HG03575 (cell line): ENCODE measurements around the gene TEX9.
A peak's percentile ranks its signal among the peaks of the same experiment; 100 is the strongest.

Experiments
- ATAC-seq: cut with Tn5 transposase; IDR thresholded peaks from one replicate; pipeline ENCODE4 v1.9.1; 2021; ENCODE audit not compliant: unreplicated experiment, insufficient number of reproducible peaks, low FRiP score; ENCODE audit errors: extremely low read depth

The TEX9 gene

GRCh38 chr15:56425976-56426375 lies 60.8 kb downstream of the TEX9 start:
- ATAC-seq, result no peak

- ATAC-seq, result no peak
Observed at GRCh38 chr15:56428821-56429458, 63.7 kb downstream of the TEX9 start.

- no peak for ATAC-seq
Observed at GRCh38 chr15:56432304-56432703, 67.1 kb downstream of the TEX9 start.

GRCh38 chr15:56440214-56440770 lies 75.1 kb downstream of the TEX9 start:
- no peak for ATAC-seq

- no peak for ATAC-seq
Observed at GRCh38 chr15:56442354-56442753, 77.1 kb downstream of the TEX9 start.

- no peak for ATAC-seq
Observed at GRCh38 chr15:56445746-56446145, 80.5 kb downstream of the TEX9 start.

- no peak for ATAC-seq
Observed at GRCh38 chr15:56454836-56455235, 89.6 kb downstream of the TEX9 start.

GRCh38 chr15:56456229-56456628 lies 91.0 kb downstream of the TEX9 start:
- ATAC-seq, result no peak

GRCh38 chr15:56459096-56459495 lies 93.9 kb downstream of the TEX9 start:
- no peak for ATAC-seq

- no peak for ATAC-seq
Observed at GRCh38 chr15:56460071-56460470, 94.8 kb downstream of the TEX9 start.

GRCh38 chr15:56460947-56461346 lies 95.7 kb downstream of the TEX9 start:
- no peak for ATAC-seq

GRCh38 chr15:56464893-56465520 lies 99.8 kb downstream of the TEX9 start, which contains the start of gene MNS1:
TSS of gene MNS1 (minus strand) at chr15:56465137. CDS start at chr15:56464972, 165 bp downstream.
- peak; percentile 92 for ATAC-seq

GRCh38 chr15:56467616-56468015 lies 102.4 kb downstream of the TEX9 start:
- no peak for ATAC-seq

GRCh38 chr15:56468401-56468800 lies 103.2 kb downstream of the TEX9 start:
- no peak for ATAC-seq

GRCh38 chr15:56469483-56469882 lies 104.3 kb downstream of the TEX9 start:
- ATAC-seq, result no peak

GRCh38 chr15:56471440-56472069 lies 106.3 kb downstream of the TEX9 start:
- ATAC-seq, result no peak

- ATAC-seq, result no peak
Observed at GRCh38 chr15:56472278-56472677, 107.1 kb downstream of the TEX9 start.

GRCh38 chr15:56473017-56473416 lies 107.8 kb downstream of the TEX9 start:
- ATAC-seq, result no peak

- no peak for ATAC-seq
Observed at GRCh38 chr15:56475351-56475750, 110.1 kb downstream of the TEX9 start.
